Measurements from ENCODE around the gene MIOX. TPM values are rescaled to one million over a fixed set of nuclear protein-coding genes. Genes with fewer than 3 reads are reported as not detected.

Gene MIOX
- total and polyA plus RNA-seq, 2 experiments from 2014 or later: not detected

- Histone ChIP-seq H3F3A (replicated peaks; ENCODE audit: low read depth) (0 out of 2 replicates have a peak, but pooled peaks cover 3% of the 10 kb centered on the region), H4K20me1 (replicated peaks; ENCODE audit: insufficient read depth) (peaks cover 6% of the 10 kb centered on the region), H3K9me2 (ENCODE audit: insufficient read depth) (no peaks in the 10 kb centered on the region), H3K79me2 (replicated peaks; ENCODE audit: insufficient read depth) (no peaks in the 10 kb centered on the region), H3K4me1 (ENCODE audit: insufficient read depth) (no peaks in the 10 kb centered on the region), H3K4me3 (no peak overlapping the region), H3K36me3 (ENCODE audit: insufficient read depth) (no peaks in the 10 kb centered on the region), H3K27me3 (ENCODE audit: insufficient read depth) (no peaks in the 10 kb centered on the region), H3K4me2 (no peak overlapping the region), H2AFZ (no peak overlapping the region), H3K27ac (ENCODE audit: low read depth) (no peak overlapping the region)
- no peak for DNase-seq (ENCODE audit: low spot score)
- H3K27ac Mint-ChIP-seq: no peak overlapping the region
- no peaks in the 10 kb centered on the region for H3K9me3 Mint-ChIP-seq
- peaks cover 47% of the 10 kb centered on the region for H3K36me3 Mint-ChIP-seq (ENCODE audit: low read depth)
- peaks cover 10% of the 10 kb centered on the region for H3K27me3 Mint-ChIP-seq (ENCODE audit: insufficient read depth, low read depth, poor library complexity)
- TF ChIP-seq JUNB (IDR thresholded peaks at IDR 0.05; ENCODE audit: unreplicated experiment): no peak
- H3K4me1 Mint-ChIP-seq: no peaks in the 10 kb centered on the region; the same call in 2 of the 3 replicates
- no peak for ATAC-seq
- H3K4me3 Mint-ChIP-seq: no peak overlapping the region
Observed at GRCh38 chr22:50461536-50461935, 25.1 kb upstream of the MIOX start.

- Histone ChIP-seq H3K79me2 (replicated peaks; ENCODE audit: insufficient read depth) (no peaks in the 10 kb centered on the region), H3K36me3 (ENCODE audit: insufficient read depth) (no peaks in the 10 kb centered on the region), H3K27me3 (ENCODE audit: insufficient read depth) (no peaks in the 10 kb centered on the region), H3K9me2 (ENCODE audit: insufficient read depth) (no peaks in the 10 kb centered on the region), H3K4me3 (no peak overlapping the region), H3F3A (replicated peaks; ENCODE audit: low read depth) (0 out of 2 replicates have a peak, but pooled peaks cover 3% of the 10 kb centered on the region), H3K4me2 (no peak overlapping the region), H2AFZ (no peak overlapping the region), H3K27ac (ENCODE audit: low read depth) (no peak overlapping the region), H3K4me1 (ENCODE audit: insufficient read depth) (no peaks in the 10 kb centered on the region), H4K20me1 (replicated peaks; ENCODE audit: insufficient read depth) (peaks cover 6% of the 10 kb centered on the region)
- peaks cover 10% of the 10 kb centered on the region for H3K27me3 Mint-ChIP-seq (ENCODE audit: insufficient read depth, low read depth, poor library complexity)
- no peaks in the 10 kb centered on the region for H3K9me3 Mint-ChIP-seq
- peaks cover 48% of the 10 kb centered on the region for H3K36me3 Mint-ChIP-seq (ENCODE audit: low read depth)
- no peak for TF ChIP-seq NANOG (IDR thresholded peaks at IDR 0.05; ENCODE audit: borderline replicate concordance)
- H3K4me3 Mint-ChIP-seq: no peak overlapping the region
- ATAC-seq: no peak
- no peak for DNase-seq (ENCODE audit: low spot score)
- H3K4me1 Mint-ChIP-seq: peaks cover 3% of the 10 kb centered on the region; the same call in 1 of the 3 replicates
- H3K27ac Mint-ChIP-seq: no peak overlapping the region
Observed at GRCh38 chr22:50461979-50462540, 24.6 kb upstream of the MIOX start.

GRCh38 chr22:50463188-50463900 is 23.3 kb upstream of the MIOX start:
- ATAC-seq: no peak
- no peak for TF ChIP-seq EZH2phosphoT487 (IDR thresholded peaks at IDR 0.05; ENCODE audit: unreplicated experiment)
- TF ChIP-seq POLR2AphosphoS5 (IDR thresholded peaks at IDR 0.05; ENCODE audit: low read depth): no peak
- TF ChIP-seq STAT1 (IDR thresholded peaks at IDR 0.05; ENCODE audit: unreplicated experiment): no peak
- Histone ChIP-seq H3F3A (replicated peaks; ENCODE audit: low read depth) (0 out of 2 replicates have a peak, but pooled peaks cover 3% of the 10 kb centered on the region), H2AFZ (no peak overlapping the region), H3K79me2 (replicated peaks; ENCODE audit: insufficient read depth) (peaks cover 2% of the 10 kb centered on the region), H3K9me2 (ENCODE audit: insufficient read depth) (no peaks in the 10 kb centered on the region), H3K4me3 (no peak overlapping the region), H3K36me3 (ENCODE audit: insufficient read depth) (no peaks in the 10 kb centered on the region), H3K4me1 (ENCODE audit: insufficient read depth) (no peaks in the 10 kb centered on the region), H3K27ac (ENCODE audit: low read depth) (no peak overlapping the region), H4K20me1 (replicated peaks; ENCODE audit: insufficient read depth) (peaks cover 6% of the 10 kb centered on the region), H3K27me3 (ENCODE audit: insufficient read depth) (no peaks in the 10 kb centered on the region), H3K4me2 (no peak overlapping the region)
- Mint-ChIP-seq H3K4me3 (no peak overlapping the region), H3K27me3 (ENCODE audit: insufficient read depth, low read depth, poor library complexity) (peaks cover 4% of the 10 kb centered on the region), H3K27ac (no peak overlapping the region), H3K9me3 (no peaks in the 10 kb centered on the region), H3K36me3 (ENCODE audit: low read depth) (peaks cover 40% of the 10 kb centered on the region), H3K4me1 (peaks cover 3% of the 10 kb centered on the region; the same call in 2 of the 3 replicates)
- DNase-seq (ENCODE audit: low spot score): no peak
